ENCODE results near the gene LMOD3.

LMOD3 gene

GRCh38 chr3:69149586-69149985 lies 27.2 kb upstream of the LMOD3 start:
- no peak overlapping the region for H3K9ac ChIP-seq (ENCODE audit: low read length)
- H4K20me1 ChIP-seq (ENCODE audit: low read depth, low read length) = no peaks in the 10 kb centered on the region
- no peaks in the 10 kb centered on the region for H3K9me3 ChIP-seq (ENCODE audit: insufficient read depth, low read length)
- H3K36me3 ChIP-seq (ENCODE audit: low read length) = no peaks in the 10 kb centered on the region
- H3K27ac ChIP-seq (ENCODE audit: low read depth, low read length) = no peak overlapping the region
- no peaks in the 10 kb centered on the region for H3F3A ChIP-seq (ENCODE audit: insufficient read depth)
- H3K4me2 ChIP-seq (ENCODE audit: low read depth, low read length, poor library complexity, severe bottlenecking) = no peak overlapping the region
- no peaks in the 10 kb centered on the region for H3K79me2 ChIP-seq (ENCODE audit: insufficient read depth, low read length)
- no peaks in the 10 kb centered on the region for H3K27me3 ChIP-seq (ENCODE audit: low read length)
- no peaks in the 10 kb centered on the region for H3K9me2 ChIP-seq (replicated peaks; ENCODE audit: insufficient read depth, low read length)
- H2AFZ ChIP-seq (ENCODE audit: low read depth, low read length, severe bottlenecking) = no peak overlapping the region
- TF ChIP-seq EZH2phosphoT487 (conservative IDR thresholded peaks at IDR 0.05; ENCODE audit: low read length) (no peak), CTCF (IDR thresholded peaks at IDR 0.05; ENCODE audit: insufficient read depth, low read length, poor library complexity, severe bottlenecking) (no peak)
- no peak overlapping the region for H3K4me3 ChIP-seq (ENCODE audit: insufficient read depth, low read length, poor library complexity, severe bottlenecking)

- Histone ChIP-seq H3K36me3 (ENCODE audit: low read length) (no peaks in the 10 kb centered on the region), H2AFZ (ENCODE audit: low read depth, low read length, severe bottlenecking) (no peak overlapping the region), H3K9me3 (ENCODE audit: insufficient read depth, low read length) (no peaks in the 10 kb centered on the region), H3K4me3 (ENCODE audit: insufficient read depth, low read length, poor library complexity, severe bottlenecking) (no peak overlapping the region), H3K79me2 (ENCODE audit: insufficient read depth, low read length) (no peaks in the 10 kb centered on the region), H3K27me3 (ENCODE audit: low read length) (no peaks in the 10 kb centered on the region), H4K20me1 (ENCODE audit: low read depth, low read length) (no peaks in the 10 kb centered on the region), H3K9ac (ENCODE audit: low read length) (no peak overlapping the region), H3K4me2 (ENCODE audit: low read depth, low read length, poor library complexity, severe bottlenecking) (no peak overlapping the region), H3K9me2 (replicated peaks; ENCODE audit: insufficient read depth, low read length) (no peaks in the 10 kb centered on the region), H3K27ac (ENCODE audit: low read depth, low read length) (no peak overlapping the region), H3F3A (ENCODE audit: insufficient read depth) (no peaks in the 10 kb centered on the region)
- TF ChIP-seq CTCF (IDR thresholded peaks at IDR 0.05; ENCODE audit: insufficient read depth, low read length, poor library complexity, severe bottlenecking) (no peak), EZH2phosphoT487 (conservative IDR thresholded peaks at IDR 0.05; ENCODE audit: low read length) (no peak)
Observed at GRCh38 chr3:69145688-69146087, 23.3 kb upstream of the LMOD3 start.

- H3K4me2 ChIP-seq (ENCODE audit: low read depth, low read length, poor library complexity, severe bottlenecking) = no peak overlapping the region
- no peaks in the 10 kb centered on the region for H3K36me3 ChIP-seq (ENCODE audit: low read length)
Observed at GRCh38 chr3:69144631-69145245, 22.3 kb upstream of the LMOD3 start.

More at GRCh38 chr3:69144631-69145245, 22.3 kb upstream of the LMOD3 start:
- Histone ChIP-seq H3K79me2 (ENCODE audit: insufficient read depth, low read length) (no peaks in the 10 kb centered on the region), H3K9me3 (ENCODE audit: insufficient read depth, low read length) (no peaks in the 10 kb centered on the region), H4K20me1 (ENCODE audit: low read depth, low read length) (no peaks in the 10 kb centered on the region), H3K9me2 (replicated peaks; ENCODE audit: insufficient read depth, low read length) (no peaks in the 10 kb centered on the region), H2AFZ (ENCODE audit: low read depth, low read length, severe bottlenecking) (no peak overlapping the region), H3K9ac (ENCODE audit: low read length) (no peak overlapping the region), H3K4me3 (ENCODE audit: insufficient read depth, low read length, poor library complexity, severe bottlenecking) (no peak overlapping the region), H3F3A (ENCODE audit: insufficient read depth) (no peaks in the 10 kb centered on the region), H3K27me3 (ENCODE audit: low read length) (no peaks in the 10 kb centered on the region), H3K27ac (ENCODE audit: low read depth, low read length) (no peak overlapping the region)
- TF ChIP-seq CTCF (IDR thresholded peaks at IDR 0.05; ENCODE audit: insufficient read depth, low read length, poor library complexity, severe bottlenecking) = no peak
- no peak for TF ChIP-seq EZH2phosphoT487 (conservative IDR thresholded peaks at IDR 0.05; ENCODE audit: low read length)
